ENCODE data around the gene PRRX2.

DNA sequence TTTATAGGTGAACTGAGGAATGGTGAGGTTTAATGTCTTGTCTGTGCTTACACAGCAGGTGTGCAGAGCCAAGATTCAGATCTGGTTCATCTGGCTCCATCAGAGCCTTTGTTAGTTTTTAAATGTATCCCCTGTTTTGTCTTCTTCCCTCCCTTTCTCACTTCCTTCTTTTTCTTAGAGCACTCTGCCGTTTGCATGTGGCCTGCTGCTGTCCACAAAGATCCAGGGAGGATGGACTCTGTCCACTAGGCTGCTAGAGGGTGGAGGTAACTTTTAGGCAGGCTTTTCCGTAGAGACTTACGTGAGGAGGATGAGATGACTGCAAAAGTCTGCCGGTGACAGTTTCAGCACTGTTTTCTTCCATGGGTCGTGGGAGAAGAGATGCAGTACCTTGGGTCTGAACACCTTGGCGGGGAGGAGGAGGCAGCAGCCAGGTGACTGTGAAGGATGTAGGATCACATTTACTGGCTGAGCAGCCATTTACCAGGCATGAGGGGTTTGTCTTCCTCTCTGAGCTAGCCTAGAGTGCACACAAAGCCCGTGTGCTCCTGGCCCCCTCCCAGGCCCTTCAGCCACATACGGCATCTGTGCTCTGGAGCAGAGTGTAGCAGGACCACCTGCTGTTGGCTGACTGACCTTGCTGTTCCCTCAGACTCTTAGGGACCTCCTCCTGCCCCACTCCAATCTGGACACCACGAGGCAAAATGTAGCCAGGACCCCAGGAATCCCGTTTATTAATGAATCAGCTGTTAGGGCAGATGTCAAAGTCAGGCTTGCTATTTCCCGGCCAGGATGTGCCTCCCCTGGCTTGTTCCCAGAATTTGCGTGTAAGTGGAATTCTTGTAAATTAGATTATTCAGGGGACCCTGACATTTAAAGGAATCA, 37.6 kb upstream of the PRRX2 start:
- TF ChIP-seq CTCF (IDR thresholded peaks at IDR 0.05) (no peak), ZFX (IDR thresholded peaks at IDR 0.05; ENCODE audit: borderline replicate concordance) (no peak)
